C4-2B (cell line): ENCODE data around the gene AP5B1.

Experiments
- H3K27ac ChIP-seq: fragments of 450-650 bp; 2 replicates; pipeline ENCODE4 v1.5.1; 2017
- CTCF ChIP-seq: fragments of 450-650 bp; conservative IDR thresholded peaks from 2 replicates; pipeline ENCODE4 v1.5.1; 2017; ENCODE audit warnings: mild to moderate bottlenecking
- ZFX ChIP-seq: fragments of 450-650 bp; IDR thresholded peaks from 2 replicates; pipeline ENCODE4 v1.6.1; 2017

The AP5B1 gene

GRCh38 chr11:65786786-65787636 lies 6.2 kb upstream of the AP5B1 start, which contains the start of gene OVOL1:
TSS of gene OVOL1 (plus strand) at chr11:65787063. CDS start at chr11:65787374, 311 bp downstream.
- no peak for TF ChIP-seq CTCF
- TF ChIP-seq ZFX: peak; percentile 47; the same call in 1 of the 2 replicates
- peak within 1 kb of the TSS; percentile 85 for H3K27ac ChIP-seq

GRCh38 chr11:65786008-65786785 lies 5.4 kb upstream of the AP5B1 start:
- no peak for TF ChIP-seq CTCF
- TF ChIP-seq ZFX: peak; percentile 60; the same call in 1 of the 2 replicates
- peak overlapping the region; percentile 85 for H3K27ac ChIP-seq

- H3K27ac ChIP-seq: peak overlapping the region; percentile 85
- TF ChIP-seq ZFX: no peak
- TF ChIP-seq CTCF: no peak
Observed at GRCh38 chr11:65785319-65786007, 4.7 kb upstream of the AP5B1 start.

- no peak for TF ChIP-seq CTCF
- no peak overlapping the region for H3K27ac ChIP-seq
Observed at GRCh38 chr11:65782816-65783228, 2.0 kb upstream of the AP5B1 start.

- TF ChIP-seq ZFX (no peak), CTCF (no peak)
- H3K27ac ChIP-seq: peak overlapping the region; percentile 86; the same call in 1 of the 2 replicates
Observed at GRCh38 chr11:65781962-65782815, 1.4 kb upstream of the AP5B1 start.

- peak overlapping the region; percentile 86 for H3K27ac ChIP-seq
Observed at GRCh38 chr11:65781152-65781961, 581 bp upstream of the AP5B1 start.

More at GRCh38 chr11:65781152-65781961, 581 bp upstream of the AP5B1 start:
- TF ChIP-seq ZFX (no peak), CTCF (peak; percentile 23; the same call in 1 of the 2 replicates)
